Suprapubic skin (tissue), 4 donors: Measurements from ENCODE around the gene ATP1B1. TPM values are rescaled to one million over a fixed set of nuclear protein-coding genes. Genes with fewer than 3 reads are reported as not detected.

Experiments used
- DNase-seq, 2 donors: peaks; one replicate each; pipeline ENCODE4 v3.0.0-alpha.2; 2019; ENCODE audit warnings: low spot score in 2 of 2
- H3K27ac ChIP-seq: fragments of 200-600 bp; sonication (generic); one replicate; pipeline ENCODE4 v1.5.1; 2019
- H3K27me3 ChIP-seq: fragments of 200-600 bp; sonication (generic); one replicate; pipeline ENCODE4 v1.5.1; 2019
- H3K36me3 ChIP-seq: fragments of 200-600 bp; sonication (generic); one replicate; pipeline ENCODE4 v1.5.1; 2019
- H3K4me1 ChIP-seq: fragments of 200-600 bp; sonication (generic); one replicate; pipeline ENCODE4 v1.5.1; 2019
- H3K4me3 ChIP-seq: fragments of 200-600 bp; sonication (generic); one replicate; pipeline ENCODE4 v1.5.1; 2019; ENCODE audit warnings: mild to moderate bottlenecking
- H3K9me3 ChIP-seq: fragments of 200-600 bp; sonication (generic); one replicate; pipeline ENCODE4 v1.5.1; 2019
- CTCF ChIP-seq, 2 donors: fragments of 200-600 bp in 1 of 2; fragments of 450-650 bp in 1 of 2; sonication (generic) in 1 of 2; IDR thresholded peaks; one replicate each; pipeline ENCODE4 v1.5.1; 2016 to 2019; ENCODE audit warnings: antibody characterized with exemption in 2 of 2, mild to moderate bottlenecking in 1 of 2, moderate library complexity in 1 of 2
- EP300 ChIP-seq: sonication (generic); formaldehyde crosslinking; IDR thresholded peaks from one replicate; pipeline ENCODE4 v1.6.1; 2017; ENCODE audit warnings: antibody characterized with exemption
- POLR2A ChIP-seq, 2 donors: fragments of 450-650 bp; IDR thresholded peaks; one replicate each; pipeline ENCODE4 v1.6.1; 2017; ENCODE audit warnings: antibody characterized with exemption in 2 of 2, mild to moderate bottlenecking in 2 of 2, moderate library complexity in 2 of 2
- POLR2AphosphoS5 ChIP-seq, 3 donors: sonication (generic); formaldehyde crosslinking; IDR thresholded peaks; one replicate each; pipeline ENCODE4 v1.6.1; 2017; ENCODE audit warnings: antibody characterized with exemption in 3 of 3
- WGBS: methylation state at CpG from one replicate; pipeline ENCODE4 v1.1.5; 2018; 5-methylcytosine and 5-hydroxymethylcytosine counted together
- total RNA-seq, 4 donors: library from RNA; depleted of rRNA; stranded (reverse); fragments of >200 nt; gene quantifications; one replicate each; pipeline ENCODE4 v1.1.0, GENCODE V29; 2016

ATP1B1 gene
- total RNA-seq, 4 donors from 2014 or later: 63.3 to 150 (median 108) TPM

GRCh38 chr1:169115891-169116585, 9.5 kb downstream of the ATP1B1 start:
- H3K36me3 ChIP-seq: no peaks in the 10 kb centered on the region

GRCh38 chr1:169117014-169117413, 10.5 kb downstream of the ATP1B1 start:
- H3K4me1 ChIP-seq: peaks cover 33% of the 10 kb centered on the region

More at GRCh38 chr1:169115891-169116585, 9.5 kb downstream of the ATP1B1 start:
- Histone ChIP-seq H3K4me3 (peak overlapping the region; percentile 24), H3K27ac (peak overlapping the region; percentile 50), H3K27me3 (no peaks in the 10 kb centered on the region), H3K4me1 (peaks cover 40% of the 10 kb centered on the region), H3K9me3 (no peaks in the 10 kb centered on the region)
- TF ChIP-seq CTCF (IDR thresholded peaks at IDR 0.05) (no peak), POLR2A (IDR thresholded peaks at IDR 0.05) (no peak), EP300 (no peak), POLR2AphosphoS5 (IDR thresholded peaks at IDR 0.05) (peak in 2 of 3 donors; percentile 41 to 46)
- 44% methylated on average over 14 of the region's 14 CpGs for WGBS
- peak; percentile 73 to 82 for DNase-seq

GRCh38 chr1:169117599-169117998, 11.1 kb downstream of the ATP1B1 start:
- H3K27me3 ChIP-seq: no peaks in the 10 kb centered on the region
- WGBS: 82% methylated on average over 1 of the region's 1 CpG
- peaks cover 31% of the 10 kb centered on the region for H3K4me1 ChIP-seq

More at GRCh38 chr1:169117014-169117413, 10.5 kb downstream of the ATP1B1 start:
- WGBS: 81% methylated on average over 2 of the region's 2 CpGs
- H3K27ac ChIP-seq: no peak overlapping the region
- no peak for TF ChIP-seq POLR2AphosphoS5 (IDR thresholded peaks at IDR 0.05)
- no peak for TF ChIP-seq EP300
- TF ChIP-seq POLR2A (IDR thresholded peaks at IDR 0.05): no peak
- TF ChIP-seq CTCF (IDR thresholded peaks at IDR 0.05): no peak
- H3K4me3 ChIP-seq: no peak overlapping the region
- no peaks in the 10 kb centered on the region for H3K9me3 ChIP-seq
- H3K27me3 ChIP-seq: no peaks in the 10 kb centered on the region
- no peak for DNase-seq
- no peaks in the 10 kb centered on the region for H3K36me3 ChIP-seq

GRCh38 chr1:169118227-169118626, 11.7 kb downstream of the ATP1B1 start:
- H3K27ac ChIP-seq: peak overlapping the region; percentile 21
- H3K4me1 ChIP-seq: peaks cover 31% of the 10 kb centered on the region
- WGBS: 68% methylated on average over 4 of the region's 4 CpGs
- TF ChIP-seq POLR2AphosphoS5 (IDR thresholded peaks at IDR 0.05) (no peak), CTCF (IDR thresholded peaks at IDR 0.05) (no peak), EP300 (no peak), POLR2A (IDR thresholded peaks at IDR 0.05) (no peak)
- H3K4me3 ChIP-seq: no peak overlapping the region
- no peaks in the 10 kb centered on the region for H3K27me3 ChIP-seq
- no peaks in the 10 kb centered on the region for H3K36me3 ChIP-seq
- no peak for DNase-seq
- H3K9me3 ChIP-seq: no peaks in the 10 kb centered on the region

More at GRCh38 chr1:169117599-169117998, 11.1 kb downstream of the ATP1B1 start:
- TF ChIP-seq POLR2A (IDR thresholded peaks at IDR 0.05): no peak
- no peak for TF ChIP-seq POLR2AphosphoS5 (IDR thresholded peaks at IDR 0.05)
- TF ChIP-seq EP300: no peak
- TF ChIP-seq CTCF (IDR thresholded peaks at IDR 0.05): no peak
- no peaks in the 10 kb centered on the region for H3K36me3 ChIP-seq
- H3K4me3 ChIP-seq: no peak overlapping the region
- no peaks in the 10 kb centered on the region for H3K9me3 ChIP-seq
- H3K27ac ChIP-seq: no peak overlapping the region
- no peak for DNase-seq

- WGBS: 77% methylated on average over 5 of the region's 5 CpGs
- H3K27ac ChIP-seq: no peak overlapping the region
Measured at GRCh38 chr1:169119405-169119804, 12.9 kb downstream of the ATP1B1 start.

More at GRCh38 chr1:169119405-169119804, 12.9 kb downstream of the ATP1B1 start:
- Histone ChIP-seq H3K9me3 (no peaks in the 10 kb centered on the region), H3K36me3 (no peaks in the 10 kb centered on the region), H3K4me3 (no peak overlapping the region), H3K4me1 (peaks cover 31% of the 10 kb centered on the region), H3K27me3 (no peaks in the 10 kb centered on the region)
- TF ChIP-seq CTCF (IDR thresholded peaks at IDR 0.05) (no peak), POLR2AphosphoS5 (IDR thresholded peaks at IDR 0.05) (no peak), EP300 (no peak), POLR2A (IDR thresholded peaks at IDR 0.05) (no peak)
- DNase-seq: no peak
